ENCODE measurements around the gene SAMD8.

Gene SAMD8

GRCh38 chr10:75072727-75073126 is 38.7 kb upstream of the SAMD8 start:
- Histone ChIP-seq H3K27me3 (ENCODE audit: control insufficient read depth, insufficient read depth, low read length) (no peaks in the 10 kb centered on the region), H3K9ac (ENCODE audit: low read length) (no peak overlapping the region), H3K36me3 (ENCODE audit: control insufficient read depth, insufficient read depth, low read length) (no peaks in the 10 kb centered on the region), H3K4me1 (ENCODE audit: control insufficient read depth, insufficient read depth, low read length) (no peaks in the 10 kb centered on the region), H3K4me3 (ENCODE audit: low read length) (no peak overlapping the region), H3K9me3 (ENCODE audit: control insufficient read depth, low read length) (no peaks in the 10 kb centered on the region)

GRCh38 chr10:75073442-75073841 is 38.0 kb upstream of the SAMD8 start:
- H3K9me3 ChIP-seq (ENCODE audit: control insufficient read depth, low read length), result no peaks in the 10 kb centered on the region
- no peak overlapping the region for H3K9ac ChIP-seq (ENCODE audit: low read length)
- H3K4me1 ChIP-seq (ENCODE audit: control insufficient read depth, insufficient read depth, low read length), result no peaks in the 10 kb centered on the region
- no peaks in the 10 kb centered on the region for H3K27me3 ChIP-seq (ENCODE audit: control insufficient read depth, insufficient read depth, low read length)
- no peak overlapping the region for H3K4me3 ChIP-seq (ENCODE audit: low read length)
- no peaks in the 10 kb centered on the region for H3K36me3 ChIP-seq (ENCODE audit: control insufficient read depth, insufficient read depth, low read length)

DNA sequence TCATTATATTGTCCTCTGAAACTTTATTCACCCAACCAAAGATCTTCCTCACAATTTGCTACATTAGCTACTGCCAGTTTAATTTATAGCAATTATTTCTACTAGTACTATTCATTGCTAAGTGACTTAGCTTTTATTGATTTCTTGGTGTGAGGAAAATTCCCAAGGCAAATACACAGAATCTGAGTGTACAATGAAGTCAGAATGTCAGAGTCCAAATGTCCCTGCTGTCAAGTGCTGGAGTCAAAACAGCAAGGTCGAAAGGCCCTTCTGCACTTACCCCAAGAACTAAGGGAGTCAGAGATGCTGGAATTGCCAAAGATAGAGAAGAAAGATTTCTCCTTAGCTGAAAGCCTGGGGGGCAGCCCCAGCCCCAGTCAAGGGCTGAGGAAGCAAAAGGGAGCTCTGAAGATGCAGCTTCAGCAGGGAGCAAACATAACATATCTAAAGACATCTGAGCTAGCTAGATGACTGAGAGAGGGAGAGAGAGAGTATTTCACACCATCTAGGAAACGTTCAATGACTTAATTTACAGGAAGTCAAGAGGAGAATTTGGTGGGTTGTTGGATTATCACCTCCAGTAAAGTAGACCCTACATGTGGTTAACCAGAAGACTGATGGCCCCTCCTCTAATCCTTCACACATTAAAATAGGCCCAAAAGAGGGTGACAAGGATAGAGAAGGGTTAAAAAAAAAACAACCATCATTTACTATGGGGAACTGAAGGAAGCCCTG is 36.6 kb upstream of the SAMD8 start:
- Histone ChIP-seq H3K4me1 (ENCODE audit: control insufficient read depth, insufficient read depth, low read length) (no peaks in the 10 kb centered on the region), H3K27me3 (ENCODE audit: control insufficient read depth, insufficient read depth, low read length) (no peaks in the 10 kb centered on the region), H3K4me3 (ENCODE audit: low read length) (no peak overlapping the region), H3K36me3 (ENCODE audit: control insufficient read depth, insufficient read depth, low read length) (no peaks in the 10 kb centered on the region), H3K9ac (ENCODE audit: low read length) (no peak overlapping the region), H3K9me3 (ENCODE audit: control insufficient read depth, low read length) (no peaks in the 10 kb centered on the region)

DNA sequence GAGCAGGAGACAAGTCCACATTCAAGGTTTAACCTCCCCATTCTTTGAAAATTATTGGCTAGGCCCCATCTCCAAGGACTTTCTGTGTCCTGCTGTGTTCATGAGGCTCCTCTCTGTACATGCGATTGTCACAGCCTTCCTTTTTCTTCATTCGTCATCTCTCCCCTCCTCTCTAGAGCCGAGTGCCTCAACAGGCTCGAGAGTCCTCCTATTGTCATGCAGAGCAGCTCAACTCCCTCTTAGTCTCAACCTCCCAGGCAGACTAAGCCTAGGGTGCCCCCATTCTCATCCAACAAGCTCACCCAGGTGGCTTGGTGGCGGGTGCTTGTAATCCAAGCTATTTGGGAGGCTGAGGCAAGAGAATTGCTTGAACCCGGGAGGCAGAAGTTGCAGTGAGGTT is 35.1 kb upstream of the SAMD8 start:
- H3K4me3 ChIP-seq (ENCODE audit: low read length), result no peak overlapping the region
- no peak overlapping the region for H3K9ac ChIP-seq (ENCODE audit: low read length)
- no peaks in the 10 kb centered on the region for H3K36me3 ChIP-seq (ENCODE audit: control insufficient read depth, insufficient read depth, low read length)
- H3K27me3 ChIP-seq (ENCODE audit: control insufficient read depth, insufficient read depth, low read length), result no peaks in the 10 kb centered on the region
- H3K4me1 ChIP-seq (ENCODE audit: control insufficient read depth, insufficient read depth, low read length), result no peaks in the 10 kb centered on the region
- no peaks in the 10 kb centered on the region for H3K9me3 ChIP-seq (ENCODE audit: control insufficient read depth, low read length)

GRCh38 chr10:75079436-75080083 is 31.9 kb upstream of the SAMD8 start:
- H3K4me1 ChIP-seq (ENCODE audit: control insufficient read depth, insufficient read depth, low read length), result no peaks in the 10 kb centered on the region
- no peaks in the 10 kb centered on the region for H3K36me3 ChIP-seq (ENCODE audit: control insufficient read depth, insufficient read depth, low read length)
- no peaks in the 10 kb centered on the region for H3K27me3 ChIP-seq (ENCODE audit: control insufficient read depth, insufficient read depth, low read length)
- no peaks in the 10 kb centered on the region for H3K9me3 ChIP-seq (ENCODE audit: control insufficient read depth, low read length)
- no peak overlapping the region for H3K9ac ChIP-seq (ENCODE audit: low read length)
- no peak overlapping the region for H3K4me3 ChIP-seq (ENCODE audit: low read length)

GRCh38 chr10:75080554-75080953 is 30.9 kb upstream of the SAMD8 start:
- H3K4me3 ChIP-seq (ENCODE audit: low read length), result no peak overlapping the region
- H3K36me3 ChIP-seq (ENCODE audit: control insufficient read depth, insufficient read depth, low read length), result no peaks in the 10 kb centered on the region
- H3K9ac ChIP-seq (ENCODE audit: low read length), result no peak overlapping the region
- H3K9me3 ChIP-seq (ENCODE audit: control insufficient read depth, low read length), result no peaks in the 10 kb centered on the region
- H3K4me1 ChIP-seq (ENCODE audit: control insufficient read depth, insufficient read depth, low read length), result no peaks in the 10 kb centered on the region
- H3K27me3 ChIP-seq (ENCODE audit: control insufficient read depth, insufficient read depth, low read length), result no peaks in the 10 kb centered on the region

DNA sequence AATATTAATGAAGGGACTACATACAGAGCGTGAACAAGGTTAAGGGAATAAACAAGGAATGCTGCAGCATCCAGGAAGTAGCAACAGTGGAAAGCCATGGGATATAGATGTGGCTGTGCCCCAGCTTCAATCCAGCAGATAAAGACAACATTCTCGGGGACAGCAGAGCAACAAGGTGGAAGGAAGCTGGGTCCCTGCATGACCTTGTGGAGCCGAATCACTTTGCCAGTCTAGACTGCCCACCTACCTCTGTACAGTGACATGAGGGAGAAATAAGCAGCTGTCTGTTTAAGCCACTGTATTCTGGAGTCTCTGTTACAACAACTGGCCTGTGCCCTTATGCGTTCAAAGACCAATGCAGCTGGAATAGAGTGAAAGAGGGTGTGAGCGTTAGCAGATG is 30.1 kb upstream of the SAMD8 start:
- H3K9ac ChIP-seq (ENCODE audit: low read length), result no peak overlapping the region
- no peak overlapping the region for H3K4me3 ChIP-seq (ENCODE audit: low read length)
- H3K9me3 ChIP-seq (ENCODE audit: control insufficient read depth, low read length), result no peaks in the 10 kb centered on the region
- H3K27me3 ChIP-seq (ENCODE audit: control insufficient read depth, insufficient read depth, low read length), result no peaks in the 10 kb centered on the region
- no peaks in the 10 kb centered on the region for H3K36me3 ChIP-seq (ENCODE audit: control insufficient read depth, insufficient read depth, low read length)
- H3K4me1 ChIP-seq (ENCODE audit: control insufficient read depth, insufficient read depth, low read length), result no peaks in the 10 kb centered on the region

GRCh38 chr10:75083972-75084833 is 27.3 kb upstream of the SAMD8 start:
- H3K27me3 ChIP-seq (ENCODE audit: control insufficient read depth, insufficient read depth, low read length), result no peaks in the 10 kb centered on the region

GRCh38 chr10:75084834-75085384 is 26.5 kb upstream of the SAMD8 start:
- H3K36me3 ChIP-seq (ENCODE audit: control insufficient read depth, insufficient read depth, low read length), result no peaks in the 10 kb centered on the region
- H3K9ac ChIP-seq (ENCODE audit: low read length), result no peak overlapping the region
- H3K9me3 ChIP-seq (ENCODE audit: control insufficient read depth, low read length), result no peaks in the 10 kb centered on the region
- H3K27me3 ChIP-seq (ENCODE audit: control insufficient read depth, insufficient read depth, low read length), result no peaks in the 10 kb centered on the region
- H3K4me1 ChIP-seq (ENCODE audit: control insufficient read depth, insufficient read depth, low read length), result no peaks in the 10 kb centered on the region
- H3K4me3 ChIP-seq (ENCODE audit: low read length), result no peak overlapping the region

More at GRCh38 chr10:75083972-75084833, 27.3 kb upstream of the SAMD8 start:
- no peaks in the 10 kb centered on the region for H3K9me3 ChIP-seq (ENCODE audit: control insufficient read depth, low read length)
- H3K4me3 ChIP-seq (ENCODE audit: low read length), result no peak overlapping the region
- no peaks in the 10 kb centered on the region for H3K4me1 ChIP-seq (ENCODE audit: control insufficient read depth, insufficient read depth, low read length)
- H3K9ac ChIP-seq (ENCODE audit: low read length), result no peak overlapping the region
- H3K36me3 ChIP-seq (ENCODE audit: control insufficient read depth, insufficient read depth, low read length), result no peaks in the 10 kb centered on the region

DNA sequence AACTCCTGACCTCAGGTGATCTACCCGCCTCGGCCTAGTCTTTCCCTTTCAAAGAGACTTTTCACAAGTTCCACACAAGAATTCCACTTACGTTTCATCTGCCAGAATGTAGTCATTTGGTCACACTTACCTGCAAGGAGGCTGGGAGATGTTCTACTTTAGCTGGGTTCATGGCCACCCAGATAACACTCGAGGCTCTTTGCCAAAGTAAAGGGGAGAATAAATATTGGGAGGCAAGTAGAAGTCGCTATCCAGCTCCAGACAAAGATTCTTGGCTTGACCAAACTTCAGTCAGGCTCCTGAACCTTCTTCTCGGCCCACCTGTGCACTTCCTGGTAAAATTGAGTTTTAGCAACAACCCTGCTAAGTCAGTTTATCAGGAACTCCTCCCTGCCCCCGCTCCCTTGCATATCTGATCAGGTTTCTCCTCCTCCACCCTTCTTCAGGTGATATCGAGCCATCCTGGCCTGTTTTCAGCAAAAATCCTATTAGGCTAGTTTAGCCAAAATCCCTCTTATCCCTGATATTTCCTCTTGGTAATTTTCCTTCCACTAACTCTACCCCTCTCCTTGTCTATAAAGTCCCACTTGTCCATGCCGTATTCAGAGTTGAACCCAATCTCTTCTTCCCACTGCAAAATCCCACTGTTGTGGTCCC is 25.1 kb upstream of the SAMD8 start:
- Histone ChIP-seq H3K36me3 (ENCODE audit: control insufficient read depth, insufficient read depth, low read length) (no peaks in the 10 kb centered on the region), H3K9ac (ENCODE audit: low read length) (no peak overlapping the region), H3K4me3 (ENCODE audit: low read length) (no peak overlapping the region), H3K27me3 (ENCODE audit: control insufficient read depth, insufficient read depth, low read length) (no peaks in the 10 kb centered on the region), H3K4me1 (ENCODE audit: control insufficient read depth, insufficient read depth, low read length) (no peaks in the 10 kb centered on the region), H3K9me3 (ENCODE audit: control insufficient read depth, low read length) (no peaks in the 10 kb centered on the region)

DNA sequence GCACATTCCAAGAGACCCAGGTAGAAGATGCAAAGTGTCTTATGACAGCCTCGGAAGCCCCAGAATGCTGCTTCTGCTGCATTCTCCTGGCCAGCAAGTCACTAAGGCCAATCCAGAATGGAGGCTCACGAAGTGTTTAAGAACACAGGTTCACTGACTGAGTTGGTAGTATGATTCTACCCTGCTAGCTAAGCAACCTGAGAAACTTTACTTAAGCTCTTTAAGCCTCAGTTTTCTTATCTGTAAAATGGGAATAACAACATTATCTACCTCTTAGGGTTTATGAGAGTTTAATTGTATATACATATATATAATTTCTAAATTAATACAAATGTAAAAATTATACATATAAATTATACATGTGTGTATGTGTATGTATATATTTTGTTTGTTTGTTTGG is 22.8 kb upstream of the SAMD8 start:
- Histone ChIP-seq H3K9me3 (ENCODE audit: control insufficient read depth, low read length) (no peaks in the 10 kb centered on the region), H3K36me3 (ENCODE audit: control insufficient read depth, insufficient read depth, low read length) (no peaks in the 10 kb centered on the region), H3K4me3 (ENCODE audit: low read length) (no peak overlapping the region), H3K27me3 (ENCODE audit: control insufficient read depth, insufficient read depth, low read length) (no peaks in the 10 kb centered on the region), H3K4me1 (ENCODE audit: control insufficient read depth, insufficient read depth, low read length) (no peaks in the 10 kb centered on the region), H3K9ac (ENCODE audit: low read length) (no peak overlapping the region)
